Liver (tissue), 9 donors: Measurements from ENCODE around the gene CNTN5. TPM values are rescaled to one million over a fixed set of nuclear protein-coding genes. Genes with fewer than 3 reads are reported as not detected.

Source experiments
- DNase-seq: peaks from one replicate; pipeline ENCODE4 v3.0.0-alpha.2; 2017; ENCODE audit warnings: low spot score
- H3K27ac ChIP-seq, 2 donors: one replicate each; pipeline ENCODE4 v1.7.0; 2013; ENCODE audit warnings: inconsistent platforms in 2 of 2, low read length in 2 of 2, control low read depth in 1 of 2, low read depth in 1 of 2, mild to moderate bottlenecking in 1 of 2
- H3K27me3 ChIP-seq, 4 donors: one replicate each; pipeline versions ENCODE4 v1.6.1 to v1.7.0; 2013; ENCODE audit warnings: low read length in 3 of 4, inconsistent platforms in 1 of 4, mild to moderate bottlenecking in 1 of 4, moderate library complexity in 1 of 4; ENCODE audit not compliant: control insufficient read depth in 4 of 4, insufficient read depth in 4 of 4
- H3K36me3 ChIP-seq, 4 donors: one replicate each; pipeline versions ENCODE4 v1.6.1 to v1.7.0; 2013; ENCODE audit warnings: low read length in 3 of 4, mild to moderate bottlenecking in 3 of 4, low read depth in 1 of 4, moderate library complexity in 1 of 4; ENCODE audit not compliant: control insufficient read depth in 4 of 4, insufficient read depth in 3 of 4
- H3K4me1 ChIP-seq, 4 donors: one replicate each; pipeline versions ENCODE4 v1.6.1 to v1.7.0; 2013; ENCODE audit warnings: low read length in 3 of 4, mild to moderate bottlenecking in 3 of 4, moderate library complexity in 1 of 4; ENCODE audit not compliant: control insufficient read depth in 4 of 4, insufficient read depth in 4 of 4
- H3K4me3 ChIP-seq, 3 donors: one replicate each; pipeline versions ENCODE4 v1.6.1 to v1.7.0; 2013; ENCODE audit warnings: low read length in 3 of 3, control low read depth in 1 of 3, low read depth in 1 of 3, mild to moderate bottlenecking in 1 of 3
- H3K9ac ChIP-seq, 2 donors: one replicate each; pipeline ENCODE4 v1.7.0; 2013; ENCODE audit warnings: low read length in 2 of 2, mild to moderate bottlenecking in 2 of 2, moderate library complexity in 2 of 2, control low read depth in 1 of 2, low read depth in 1 of 2
- H3K9me3 ChIP-seq, 4 donors: one replicate each; pipeline versions ENCODE4 v1.6.1 to v1.7.0; 2013; ENCODE audit warnings: low read length in 3 of 4; ENCODE audit not compliant: control insufficient read depth in 4 of 4
- EGR1 ChIP-seq, 2 donors: IDR thresholded peaks; 2 replicates each; pipeline ENCODE4 v1.6.1; 2016 to 2018; ENCODE audit warnings: antibody characterized with exemption in 2 of 2, low read depth in 2 of 2
- FOXA1 ChIP-seq: IDR thresholded peaks from 2 replicates; pipeline ENCODE4 v1.6.1; 2016; ENCODE audit warnings: antibody characterized with exemption
- FOXA2 ChIP-seq: IDR thresholded peaks from 2 replicates; pipeline ENCODE4 v1.6.1; 2016; ENCODE audit warnings: antibody characterized with exemption
- GABPA ChIP-seq, 2 donors: IDR thresholded peaks in 1 of 2; conservative IDR thresholded peaks in 1 of 2; 2 replicates each; pipeline ENCODE4 v1.6.1; 2016; ENCODE audit warnings: antibody characterized with exemption in 2 of 2, mild to moderate bottlenecking in 1 of 2, moderate library complexity in 1 of 2
- HNF4A ChIP-seq, 2 donors: conservative IDR thresholded peaks; 2 replicates each; pipeline ENCODE4 v1.6.1; 2016; ENCODE audit warnings: antibody characterized with exemption in 2 of 2, mild to moderate bottlenecking in 2 of 2
- HNF4G ChIP-seq: IDR thresholded peaks from 2 replicates; pipeline ENCODE4 v1.6.1; 2016; ENCODE audit warnings: antibody characterized with exemption
- JUND ChIP-seq, 2 donors: IDR thresholded peaks; 2 replicates each; pipeline ENCODE4 v1.6.1; 2016; ENCODE audit warnings: antibody characterized with exemption in 2 of 2
- NR2F2 ChIP-seq: IDR thresholded peaks from 2 replicates; pipeline ENCODE4 v1.6.1; 2016; ENCODE audit warnings: antibody characterized with exemption
- RAD21 ChIP-seq, 2 donors: IDR thresholded peaks; 2 replicates each; pipeline ENCODE4 v1.6.1; 2016; ENCODE audit warnings: antibody characterized with exemption in 2 of 2, mild to moderate bottlenecking in 2 of 2
- RXRA ChIP-seq, 2 donors: IDR thresholded peaks; 2 replicates each; pipeline ENCODE4 v1.6.1; 2017 to 2018; ENCODE audit warnings: antibody characterized with exemption in 2 of 2, mild to moderate bottlenecking in 1 of 2
- SP1 ChIP-seq: IDR thresholded peaks from 2 replicates; pipeline ENCODE4 v1.6.1; 2018; ENCODE audit warnings: antibody characterized with exemption, mild to moderate bottlenecking
- TAF1 ChIP-seq: conservative IDR thresholded peaks from 2 replicates; pipeline ENCODE4 v1.6.1; 2016; ENCODE audit warnings: antibody characterized with exemption, mild to moderate bottlenecking
- YY1 ChIP-seq: IDR thresholded peaks from 2 replicates; pipeline ENCODE4 v1.6.1; 2016; ENCODE audit warnings: antibody characterized with exemption, mild to moderate bottlenecking
- WGBS: extraction: QIAGEN DNeasy Blood & Tissue Kit; methylation state at CpG from one replicate; pipeline ENCODE4 v1.1.7; 2013; 5-methylcytosine and 5-hydroxymethylcytosine counted together
- polyA plus RNA-seq, 2 donors: library from polyadenylated mRNA; stranded (reverse) in 1 of 2; unstranded in 1 of 2; fragments of 200-250 nt in 1 of 2; fragments of >200 nt in 1 of 2; fragmentation: Nextera tagmentation in 1 of 2; extraction: Ambion mirVana in 1 of 2; gene quantifications; one replicate each; pipeline versions ENCODE4 v1.2.1 to v1.2.3, GENCODE V29; 2013 to 2015
- total RNA-seq, 2 donors: library from RNA; depleted of rRNA; stranded (reverse); fragments of >200 nt; gene quantifications; one replicate each; pipeline ENCODE4 v1.2.3, GENCODE V29; 2014
- TF ChIP-seq, protein P1 (sequence below): IDR thresholded peaks from 2 replicates; pipeline ENCODE4 v1.6.1; 2016; ENCODE audit warnings: antibody characterized with exemption
- TF ChIP-seq, protein P2 (sequence below): fragments of 150-350 bp; IDR thresholded peaks from 2 replicates; pipeline ENCODE4 v1.5.1; 2017; ENCODE audit warnings: improper control_type of control experiment, low read depth, low read length; ENCODE audit not compliant: missing input control
- TF ChIP-seq, protein P3 (sequence below): IDR thresholded peaks from 2 replicates; pipeline ENCODE4 v1.6.1; 2016; ENCODE audit warnings: antibody characterized with exemption
- TF ChIP-seq, protein P4 (sequence below): IDR thresholded peaks from 2 replicates; pipeline ENCODE4 v1.6.1; 2016; ENCODE audit warnings: antibody characterized with exemption, mild to moderate bottlenecking
- TF ChIP-seq, protein P5 (sequence below): IDR thresholded peaks from 2 replicates; pipeline ENCODE4 v1.6.1; 2016; ENCODE audit warnings: antibody characterized with exemption
- donor health status: healthy.
- donor health status: healthy.
- donor health status: healthy.
- donor health status: healthy.
- donor health status: healthy.

CNTN5 gene
- total and polyA plus RNA-seq, 4 donors = 0.01 to 0.08 (median 0.04) TPM

DNA sequence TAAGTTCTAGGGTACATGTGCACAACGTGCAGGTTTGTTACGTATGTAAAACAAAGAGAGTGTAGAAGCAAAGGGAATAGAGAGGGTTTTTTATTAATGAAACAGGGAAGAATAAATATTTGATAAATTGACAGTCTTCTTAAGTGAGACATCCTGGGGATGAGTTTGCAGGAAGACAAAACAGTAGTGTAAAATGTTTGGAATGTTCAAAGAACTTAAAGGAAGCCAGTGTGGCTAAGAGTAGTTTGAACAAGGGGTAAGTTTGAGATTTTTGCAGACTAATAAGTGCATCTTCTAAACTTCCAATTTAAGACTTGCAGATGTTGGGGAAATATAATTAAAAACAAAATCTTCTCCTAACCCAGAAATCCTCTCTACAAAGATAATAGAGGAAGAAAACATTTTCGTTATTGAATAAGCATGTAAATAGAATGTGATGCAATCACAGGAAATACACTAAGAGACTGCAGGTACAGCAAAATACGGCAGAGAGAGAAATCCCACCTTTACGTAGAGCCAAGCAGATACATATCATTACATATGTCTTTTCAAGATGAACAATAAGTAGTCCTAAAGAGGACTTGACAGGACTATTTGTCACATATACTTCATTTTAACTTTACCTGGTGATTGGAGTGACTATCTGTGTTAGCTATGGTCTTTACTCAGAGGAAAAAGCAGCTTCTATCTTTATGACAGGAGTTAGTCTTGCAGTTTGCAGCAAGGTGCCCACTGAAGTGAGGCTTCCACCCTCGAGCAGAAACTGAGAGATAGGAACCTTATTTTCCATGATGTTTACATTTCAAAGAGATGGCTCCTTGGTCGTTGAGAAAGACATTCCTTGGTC, 402.1 kb downstream of the CNTN5 start:
- no peak for DNase-seq
- no peaks in the 10 kb centered on the region for H3K9me3 ChIP-seq
- WGBS = 25% methylated on average over 7 of the region's 7 CpGs
- no peaks in the 10 kb centered on the region for H3K4me1 ChIP-seq
- no peaks in the 10 kb centered on the region for H3K36me3 ChIP-seq
- no peak overlapping the region for H3K27ac ChIP-seq
- TF ChIP-seq RAD21 (IDR thresholded peaks at IDR 0.05) = no peak
- no peak for TF ChIP-seq RXRA (IDR thresholded peaks at IDR 0.05)
- TF ChIP-seq, protein P1, sequence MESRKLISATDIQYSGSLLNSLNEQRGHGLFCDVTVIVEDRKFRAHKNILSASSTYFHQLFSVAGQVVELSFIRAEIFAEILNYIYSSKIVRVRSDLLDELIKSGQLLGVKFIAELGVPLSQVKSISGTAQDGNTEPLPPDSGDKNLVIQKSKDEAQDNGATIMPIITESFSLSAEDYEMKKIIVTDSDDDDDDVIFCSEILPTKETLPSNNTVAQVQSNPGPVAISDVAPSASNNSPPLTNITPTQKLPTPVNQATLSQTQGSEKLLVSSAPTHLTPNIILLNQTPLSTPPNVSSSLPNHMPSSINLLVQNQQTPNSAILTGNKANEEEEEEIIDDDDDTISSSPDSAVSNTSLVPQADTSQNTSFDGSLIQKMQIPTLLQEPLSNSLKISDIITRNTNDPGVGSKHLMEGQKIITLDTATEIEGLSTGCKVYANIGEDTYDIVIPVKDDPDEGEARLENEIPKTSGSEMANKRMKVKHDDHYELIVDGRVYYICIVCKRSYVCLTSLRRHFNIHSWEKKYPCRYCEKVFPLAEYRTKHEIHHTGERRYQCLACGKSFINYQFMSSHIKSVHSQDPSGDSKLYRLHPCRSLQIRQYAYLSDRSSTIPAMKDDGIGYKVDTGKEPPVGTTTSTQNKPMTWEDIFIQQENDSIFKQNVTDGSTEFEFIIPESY = no peak
- no peak for TF ChIP-seq EGR1 (IDR thresholded peaks at IDR 0.05; ENCODE audit: low read depth in 2 of 2)
- TF ChIP-seq YY1 = no peak
- TF ChIP-seq GABPA (IDR thresholded peaks at IDR 0.05 in 1 of 2, conservative IDR thresholded peaks at IDR 0.05 in 1 of 2) = no peak
- TF ChIP-seq FOXA1 = no peak
- TF ChIP-seq HNF4G = no peak
- TF ChIP-seq, protein P2, sequence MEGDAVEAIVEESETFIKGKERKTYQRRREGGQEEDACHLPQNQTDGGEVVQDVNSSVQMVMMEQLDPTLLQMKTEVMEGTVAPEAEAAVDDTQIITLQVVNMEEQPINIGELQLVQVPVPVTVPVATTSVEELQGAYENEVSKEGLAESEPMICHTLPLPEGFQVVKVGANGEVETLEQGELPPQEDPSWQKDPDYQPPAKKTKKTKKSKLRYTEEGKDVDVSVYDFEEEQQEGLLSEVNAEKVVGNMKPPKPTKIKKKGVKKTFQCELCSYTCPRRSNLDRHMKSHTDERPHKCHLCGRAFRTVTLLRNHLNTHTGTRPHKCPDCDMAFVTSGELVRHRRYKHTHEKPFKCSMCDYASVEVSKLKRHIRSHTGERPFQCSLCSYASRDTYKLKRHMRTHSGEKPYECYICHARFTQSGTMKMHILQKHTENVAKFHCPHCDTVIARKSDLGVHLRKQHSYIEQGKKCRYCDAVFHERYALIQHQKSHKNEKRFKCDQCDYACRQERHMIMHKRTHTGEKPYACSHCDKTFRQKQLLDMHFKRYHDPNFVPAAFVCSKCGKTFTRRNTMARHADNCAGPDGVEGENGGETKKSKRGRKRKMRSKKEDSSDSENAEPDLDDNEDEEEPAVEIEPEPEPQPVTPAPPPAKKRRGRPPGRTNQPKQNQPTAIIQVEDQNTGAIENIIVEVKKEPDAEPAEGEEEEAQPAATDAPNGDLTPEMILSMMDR = no peak
- no peak for TF ChIP-seq SP1
- TF ChIP-seq, protein P3, sequence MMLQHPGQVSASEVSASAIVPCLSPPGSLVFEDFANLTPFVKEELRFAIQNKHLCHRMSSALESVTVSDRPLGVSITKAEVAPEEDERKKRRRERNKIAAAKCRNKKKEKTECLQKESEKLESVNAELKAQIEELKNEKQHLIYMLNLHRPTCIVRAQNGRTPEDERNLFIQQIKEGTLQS = no peak
- no peak for TF ChIP-seq HNF4A (conservative IDR thresholded peaks at IDR 0.05)
- TF ChIP-seq, protein P4, sequence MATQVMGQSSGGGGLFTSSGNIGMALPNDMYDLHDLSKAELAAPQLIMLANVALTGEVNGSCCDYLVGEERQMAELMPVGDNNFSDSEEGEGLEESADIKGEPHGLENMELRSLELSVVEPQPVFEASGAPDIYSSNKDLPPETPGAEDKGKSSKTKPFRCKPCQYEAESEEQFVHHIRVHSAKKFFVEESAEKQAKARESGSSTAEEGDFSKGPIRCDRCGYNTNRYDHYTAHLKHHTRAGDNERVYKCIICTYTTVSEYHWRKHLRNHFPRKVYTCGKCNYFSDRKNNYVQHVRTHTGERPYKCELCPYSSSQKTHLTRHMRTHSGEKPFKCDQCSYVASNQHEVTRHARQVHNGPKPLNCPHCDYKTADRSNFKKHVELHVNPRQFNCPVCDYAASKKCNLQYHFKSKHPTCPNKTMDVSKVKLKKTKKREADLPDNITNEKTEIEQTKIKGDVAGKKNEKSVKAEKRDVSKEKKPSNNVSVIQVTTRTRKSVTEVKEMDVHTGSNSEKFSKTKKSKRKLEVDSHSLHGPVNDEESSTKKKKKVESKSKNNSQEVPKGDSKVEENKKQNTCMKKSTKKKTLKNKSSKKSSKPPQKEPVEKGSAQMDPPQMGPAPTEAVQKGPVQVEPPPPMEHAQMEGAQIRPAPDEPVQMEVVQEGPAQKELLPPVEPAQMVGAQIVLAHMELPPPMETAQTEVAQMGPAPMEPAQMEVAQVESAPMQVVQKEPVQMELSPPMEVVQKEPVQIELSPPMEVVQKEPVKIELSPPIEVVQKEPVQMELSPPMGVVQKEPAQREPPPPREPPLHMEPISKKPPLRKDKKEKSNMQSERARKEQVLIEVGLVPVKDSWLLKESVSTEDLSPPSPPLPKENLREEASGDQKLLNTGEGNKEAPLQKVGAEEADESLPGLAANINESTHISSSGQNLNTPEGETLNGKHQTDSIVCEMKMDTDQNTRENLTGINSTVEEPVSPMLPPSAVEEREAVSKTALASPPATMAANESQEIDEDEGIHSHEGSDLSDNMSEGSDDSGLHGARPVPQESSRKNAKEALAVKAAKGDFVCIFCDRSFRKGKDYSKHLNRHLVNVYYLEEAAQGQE = no peak
- TF ChIP-seq FOXA2 = no peak
- TF ChIP-seq, protein P5, sequence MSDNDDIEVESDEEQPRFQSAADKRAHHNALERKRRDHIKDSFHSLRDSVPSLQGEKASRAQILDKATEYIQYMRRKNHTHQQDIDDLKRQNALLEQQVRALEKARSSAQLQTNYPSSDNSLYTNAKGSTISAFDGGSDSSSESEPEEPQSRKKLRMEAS = no peak
- no peak for TF ChIP-seq JUND (IDR thresholded peaks at IDR 0.05)
- TF ChIP-seq TAF1 = no peak
- no peak for TF ChIP-seq NR2F2
- H3K4me3 ChIP-seq = no peak overlapping the region
- no peaks in the 10 kb centered on the region for H3K27me3 ChIP-seq
- H3K9ac ChIP-seq = no peak overlapping the region
